ENCODE data around the gene PLCL2.

DNA sequence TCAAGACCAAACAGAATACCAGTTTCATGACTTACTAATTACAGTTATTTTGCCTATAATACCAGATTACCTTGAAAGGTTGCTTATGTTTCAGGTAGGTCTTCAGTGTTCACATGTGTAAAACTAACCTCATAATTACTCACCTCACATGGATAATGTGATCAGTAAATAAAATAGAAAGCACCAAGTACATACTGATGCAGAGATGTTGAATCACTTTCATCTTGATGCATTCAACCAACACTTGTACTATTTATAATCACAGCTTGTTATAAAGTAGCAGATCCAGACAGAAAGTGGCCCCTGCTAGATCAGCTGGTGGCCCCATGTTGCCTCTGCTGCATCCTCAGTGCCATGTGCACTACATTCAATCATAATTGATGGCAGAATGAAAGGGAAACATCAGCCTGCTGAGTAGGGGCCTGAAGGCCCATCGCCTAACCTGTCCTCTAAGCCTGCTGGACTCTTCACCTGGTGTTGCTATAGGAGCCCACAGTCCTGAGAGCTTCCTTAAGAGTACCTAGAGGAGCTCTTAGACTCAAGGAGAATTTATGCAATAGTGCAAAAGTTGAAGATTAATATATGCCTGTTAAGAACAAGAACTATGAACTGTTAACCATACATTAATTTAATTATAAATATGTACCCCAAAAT lies 154.3 kb downstream of the PLCL2 start:
- TF ChIP-seq POLR2A (IDR thresholded peaks at IDR 0.05) = no peak
- TF ChIP-seq, protein P1, sequence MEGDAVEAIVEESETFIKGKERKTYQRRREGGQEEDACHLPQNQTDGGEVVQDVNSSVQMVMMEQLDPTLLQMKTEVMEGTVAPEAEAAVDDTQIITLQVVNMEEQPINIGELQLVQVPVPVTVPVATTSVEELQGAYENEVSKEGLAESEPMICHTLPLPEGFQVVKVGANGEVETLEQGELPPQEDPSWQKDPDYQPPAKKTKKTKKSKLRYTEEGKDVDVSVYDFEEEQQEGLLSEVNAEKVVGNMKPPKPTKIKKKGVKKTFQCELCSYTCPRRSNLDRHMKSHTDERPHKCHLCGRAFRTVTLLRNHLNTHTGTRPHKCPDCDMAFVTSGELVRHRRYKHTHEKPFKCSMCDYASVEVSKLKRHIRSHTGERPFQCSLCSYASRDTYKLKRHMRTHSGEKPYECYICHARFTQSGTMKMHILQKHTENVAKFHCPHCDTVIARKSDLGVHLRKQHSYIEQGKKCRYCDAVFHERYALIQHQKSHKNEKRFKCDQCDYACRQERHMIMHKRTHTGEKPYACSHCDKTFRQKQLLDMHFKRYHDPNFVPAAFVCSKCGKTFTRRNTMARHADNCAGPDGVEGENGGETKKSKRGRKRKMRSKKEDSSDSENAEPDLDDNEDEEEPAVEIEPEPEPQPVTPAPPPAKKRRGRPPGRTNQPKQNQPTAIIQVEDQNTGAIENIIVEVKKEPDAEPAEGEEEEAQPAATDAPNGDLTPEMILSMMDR (IDR thresholded peaks at IDR 0.05) = no peak
- no peak for TF ChIP-seq EP300 (IDR thresholded peaks at IDR 0.05)

Measured in ovary (tissue), 3 donors.